MM.1S (cell line): ENCODE measurements around the gene CFL2.

Experiments
- DNase-seq: peaks from one replicate; pipeline ENCODE4 v3.0.0-alpha.2; 2015
- H2AFZ ChIP-seq: fragments of 300-600 bp; sonication (generic); 2 replicates; pipeline ENCODE4 v1.6.0; 2016; ENCODE audit warnings: antibody characterized with exemption, low read length
- H3F3A ChIP-seq: fragments of 300-600 bp; sonication (generic); 2 replicates; pipeline ENCODE4 v1.6.1; 2016; ENCODE audit warnings: mild to moderate bottlenecking, antibody characterized with exemption, low read length, moderate library complexity, mixed read lengths; ENCODE audit not compliant: insufficient read depth
- H3K27ac ChIP-seq: fragments of 300-600 bp; sonication (generic); 2 replicates; pipeline ENCODE4 v1.5.1; 2016; ENCODE audit warnings: mild to moderate bottlenecking, low read length
- H3K27me3 ChIP-seq: fragments of 300-600 bp; sonication (generic); replicated peaks from 2 replicates; pipeline ENCODE4 v1.6.0; 2016; ENCODE audit warnings: low read length; ENCODE audit not compliant: insufficient read depth
- H3K36me3 ChIP-seq: fragments of 300-600 bp; sonication (generic); replicated peaks from 2 replicates; pipeline ENCODE4 v1.6.1; 2016; ENCODE audit warnings: mild to moderate bottlenecking, low read length, mixed read lengths; ENCODE audit not compliant: insufficient read depth
- H3K4me1 ChIP-seq: fragments of 300-600 bp; sonication (generic); 2 replicates; pipeline ENCODE4 v1.6.1; 2016; ENCODE audit warnings: low read length, mixed read lengths
- H3K4me2 ChIP-seq: fragments of 300-600 bp; sonication (generic); 2 replicates; pipeline ENCODE4 v1.6.0; 2016; ENCODE audit warnings: low read depth, low read length
- H3K4me3 ChIP-seq: fragments of 300-600 bp; sonication (generic); 2 replicates; pipeline ENCODE4 v1.5.1; 2016; ENCODE audit warnings: low read length, mixed read lengths
- H3K79me2 ChIP-seq: fragments of 300-600 bp; sonication (generic); 2 replicates; pipeline ENCODE4 v1.6.1; 2016; ENCODE audit warnings: mixed run types, low read length, mixed read lengths
- H3K9ac ChIP-seq: fragments of 300-600 bp; sonication (generic); 2 replicates; pipeline ENCODE4 v1.6.1; 2016; ENCODE audit warnings: low read length, mixed read lengths
- H3K9me2 ChIP-seq: fragments of 300-600 bp; sonication (generic); replicated peaks from 2 replicates; pipeline ENCODE4 v1.6.1; 2016; ENCODE audit warnings: mild to moderate bottlenecking, low read length, mixed read lengths; ENCODE audit not compliant: insufficient read depth
- H3K9me3 ChIP-seq: fragments of 300-600 bp; sonication (generic); replicated peaks from 2 replicates; pipeline ENCODE4 v1.6.1; 2016; ENCODE audit warnings: mild to moderate bottlenecking, low read length, mixed read lengths; ENCODE audit not compliant: insufficient read depth
- H4K20me1 ChIP-seq: fragments of 300-600 bp; sonication (generic); 2 replicates; pipeline ENCODE4 v1.6.1; 2016; ENCODE audit warnings: mild to moderate bottlenecking, low read length, moderate library complexity, mixed read lengths; ENCODE audit not compliant: insufficient read depth
- CTCF ChIP-seq: fragments of 300-600 bp; sonication (generic); IDR thresholded peaks from 2 replicates; pipeline ENCODE4 v1.5.1; 2016; ENCODE audit warnings: antibody characterized with exemption, low read length, mixed read lengths
- EZH2 ChIP-seq: fragments of 300-600 bp; sonication (generic); optimal IDR thresholded peaks from 2 replicates; pipeline ENCODE3; 2017; ENCODE audit warnings: low read depth, mild to moderate bottlenecking, antibody characterized with exemption, low read length, mixed read lengths
- EZH2phosphoT487 ChIP-seq: fragments of 300-600 bp; sonication (generic); IDR thresholded peaks from 2 replicates; pipeline ENCODE4 v1.6.1; 2018; ENCODE audit warnings: antibody characterized with exemption, low read length

CFL2 gene

GRCh38 chr14:34692898-34693227 lies 21.5 kb downstream of the CFL2 start:
- H3F3A ChIP-seq: no peaks in the 10 kb centered on the region
- no peak overlapping the region for H2AFZ ChIP-seq
- no peak overlapping the region for H3K9ac ChIP-seq
- H4K20me1 ChIP-seq: no peaks in the 10 kb centered on the region
- no peak overlapping the region for H3K4me2 ChIP-seq
- no peak for TF ChIP-seq EZH2phosphoT487
- no peaks in the 10 kb centered on the region for H3K4me1 ChIP-seq
- H3K36me3 ChIP-seq: no peaks in the 10 kb centered on the region
- H3K79me2 ChIP-seq: no peaks in the 10 kb centered on the region
- no peaks in the 10 kb centered on the region for H3K9me3 ChIP-seq
- H3K4me3 ChIP-seq: no peak overlapping the region
- H3K27me3 ChIP-seq: no peaks in the 10 kb centered on the region
- no peaks in the 10 kb centered on the region for H3K9me2 ChIP-seq
- no peak for DNase-seq
- H3K27ac ChIP-seq: no peak overlapping the region

GRCh38 chr14:34692348-34692747 lies 22.0 kb downstream of the CFL2 start:
- no peaks in the 10 kb centered on the region for H3K9me2 ChIP-seq
- H3K4me3 ChIP-seq: no peak overlapping the region
- TF ChIP-seq EZH2phosphoT487: no peak
- TF ChIP-seq CTCF: no peak
- no peak for TF ChIP-seq EZH2
- no peak overlapping the region for H3K27ac ChIP-seq
- H3K27me3 ChIP-seq: no peaks in the 10 kb centered on the region
- H3K79me2 ChIP-seq: no peaks in the 10 kb centered on the region
- no peaks in the 10 kb centered on the region for H3K36me3 ChIP-seq
- H3K4me2 ChIP-seq: no peak overlapping the region
- no peak overlapping the region for H3K9ac ChIP-seq
- DNase-seq: no peak
- no peaks in the 10 kb centered on the region for H3K9me3 ChIP-seq
- no peaks in the 10 kb centered on the region for H3F3A ChIP-seq
- H4K20me1 ChIP-seq: no peaks in the 10 kb centered on the region
- H3K4me1 ChIP-seq: no peaks in the 10 kb centered on the region
- H2AFZ ChIP-seq: no peak overlapping the region

- H3K4me3 ChIP-seq: no peak overlapping the region
- no peak overlapping the region for H3K27ac ChIP-seq
- H2AFZ ChIP-seq: no peak overlapping the region
- DNase-seq: no peak
- no peaks in the 10 kb centered on the region for H4K20me1 ChIP-seq
- no peaks in the 10 kb centered on the region for H3F3A ChIP-seq
- no peak overlapping the region for H3K4me2 ChIP-seq
- H3K79me2 ChIP-seq: no peaks in the 10 kb centered on the region
- no peaks in the 10 kb centered on the region for H3K9me3 ChIP-seq
- H3K9me2 ChIP-seq: no peaks in the 10 kb centered on the region
- H3K9ac ChIP-seq: no peak overlapping the region
- no peaks in the 10 kb centered on the region for H3K27me3 ChIP-seq
- H3K36me3 ChIP-seq: no peaks in the 10 kb centered on the region
- H3K4me1 ChIP-seq: no peaks in the 10 kb centered on the region
- TF ChIP-seq CTCF: no peak
- TF ChIP-seq EZH2phosphoT487: no peak
- TF ChIP-seq EZH2: no peak
Measured at GRCh38 chr14:34691206-34691605, 23.2 kb downstream of the CFL2 start.

- H3K4me1 ChIP-seq: no peaks in the 10 kb centered on the region
- H2AFZ ChIP-seq: no peak overlapping the region
- H3K4me2 ChIP-seq: no peak overlapping the region
- H3F3A ChIP-seq: no peaks in the 10 kb centered on the region
- no peaks in the 10 kb centered on the region for H3K36me3 ChIP-seq
- no peaks in the 10 kb centered on the region for H3K27me3 ChIP-seq
- no peaks in the 10 kb centered on the region for H4K20me1 ChIP-seq
- no peak overlapping the region for H3K27ac ChIP-seq
- no peak overlapping the region for H3K4me3 ChIP-seq
- no peaks in the 10 kb centered on the region for H3K9me3 ChIP-seq
- no peaks in the 10 kb centered on the region for H3K79me2 ChIP-seq
- TF ChIP-seq CTCF (no peak), EZH2phosphoT487 (no peak), EZH2 (no peak)
- no peaks in the 10 kb centered on the region for H3K9me2 ChIP-seq
- H3K9ac ChIP-seq: no peak overlapping the region
- no peak for DNase-seq
Measured at GRCh38 chr14:34688470-34689206, 25.8 kb downstream of the CFL2 start.
